ENCODE results near the gene PMIS2.
"Not testable (repeated sequence)": the region's sequence is repeated elsewhere in the genome, so short reads cannot be mapped to it uniquely, and the experiment has no call there.

PMIS2 gene

DNA sequence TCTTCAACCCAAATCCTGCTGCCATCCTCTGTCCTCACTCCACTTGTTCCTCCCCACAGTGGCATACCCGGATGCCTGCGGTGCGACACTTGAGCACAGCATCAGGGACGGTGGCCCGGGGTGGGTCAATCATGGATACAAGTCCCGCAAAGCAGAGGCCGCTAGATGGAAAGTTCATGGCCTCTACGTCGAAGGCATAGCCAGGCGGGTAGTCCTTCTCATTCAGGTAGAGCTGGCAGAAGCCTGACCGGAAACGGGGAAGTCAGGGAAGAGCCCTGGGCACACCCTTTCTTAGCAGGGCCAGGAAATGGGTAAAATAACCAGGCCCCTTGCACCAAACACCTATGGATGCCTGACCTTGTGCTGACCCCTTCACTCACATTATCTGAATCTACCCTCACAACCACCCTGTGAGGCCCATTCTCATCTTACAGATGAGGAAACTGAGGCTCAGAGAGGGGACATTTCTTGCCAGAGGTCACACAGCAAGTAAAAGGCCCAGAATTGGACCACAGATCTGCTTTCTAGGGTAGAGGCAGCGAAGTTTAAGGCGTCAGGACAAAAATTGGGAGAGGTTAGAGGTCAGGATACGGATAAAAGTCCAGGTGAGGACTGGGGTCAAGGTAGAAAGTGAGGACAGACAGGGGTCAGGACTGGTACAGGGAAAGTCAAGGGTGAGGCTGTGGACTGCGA is 29.0 kb upstream of the PMIS2 start:
- DNase-seq = no peak

DNA sequence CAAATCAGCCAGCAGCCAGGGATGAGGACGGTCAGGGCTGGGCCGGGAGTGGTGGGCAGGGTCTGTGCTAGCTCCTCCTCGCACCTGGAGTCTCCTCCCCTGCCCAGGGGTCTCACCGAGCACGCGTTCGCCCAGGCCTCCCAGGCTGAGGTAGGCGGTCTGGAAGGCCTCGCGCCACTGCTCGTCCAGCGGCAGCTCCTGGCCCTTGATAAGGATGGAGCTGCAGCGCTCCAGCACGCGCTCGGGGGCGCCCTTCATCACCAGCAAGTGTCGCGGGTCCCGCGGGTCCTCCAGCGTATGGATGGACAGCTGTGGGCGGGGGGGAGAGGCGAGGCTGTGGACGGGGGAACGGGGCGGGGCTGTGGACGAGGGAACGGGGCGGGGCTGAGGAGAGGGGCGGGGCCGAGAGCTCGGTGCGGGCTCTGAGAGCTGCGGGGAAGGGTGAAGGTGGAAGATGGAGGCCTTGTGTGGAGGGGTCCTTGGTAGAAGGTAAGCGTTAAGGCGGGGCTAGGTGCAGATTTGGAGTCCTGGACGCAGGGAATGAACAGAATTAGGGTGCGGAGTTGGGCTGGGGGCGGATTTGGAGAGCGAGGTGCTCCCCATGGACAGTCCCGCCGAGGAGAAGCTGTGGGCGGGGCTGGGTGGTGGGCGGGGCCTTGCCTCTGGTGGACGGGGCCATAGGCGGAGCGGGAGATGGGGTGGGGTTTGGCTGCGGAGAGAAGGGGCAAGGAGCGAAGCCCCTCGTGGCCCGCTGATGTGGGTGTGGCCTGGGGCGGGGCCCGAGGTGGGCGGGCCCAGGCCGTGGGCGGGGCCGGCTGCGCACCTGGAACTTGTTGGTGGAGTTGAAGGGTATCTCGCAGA is 28.2 kb upstream of the PMIS2 start:
- no peak for DNase-seq

DNA sequence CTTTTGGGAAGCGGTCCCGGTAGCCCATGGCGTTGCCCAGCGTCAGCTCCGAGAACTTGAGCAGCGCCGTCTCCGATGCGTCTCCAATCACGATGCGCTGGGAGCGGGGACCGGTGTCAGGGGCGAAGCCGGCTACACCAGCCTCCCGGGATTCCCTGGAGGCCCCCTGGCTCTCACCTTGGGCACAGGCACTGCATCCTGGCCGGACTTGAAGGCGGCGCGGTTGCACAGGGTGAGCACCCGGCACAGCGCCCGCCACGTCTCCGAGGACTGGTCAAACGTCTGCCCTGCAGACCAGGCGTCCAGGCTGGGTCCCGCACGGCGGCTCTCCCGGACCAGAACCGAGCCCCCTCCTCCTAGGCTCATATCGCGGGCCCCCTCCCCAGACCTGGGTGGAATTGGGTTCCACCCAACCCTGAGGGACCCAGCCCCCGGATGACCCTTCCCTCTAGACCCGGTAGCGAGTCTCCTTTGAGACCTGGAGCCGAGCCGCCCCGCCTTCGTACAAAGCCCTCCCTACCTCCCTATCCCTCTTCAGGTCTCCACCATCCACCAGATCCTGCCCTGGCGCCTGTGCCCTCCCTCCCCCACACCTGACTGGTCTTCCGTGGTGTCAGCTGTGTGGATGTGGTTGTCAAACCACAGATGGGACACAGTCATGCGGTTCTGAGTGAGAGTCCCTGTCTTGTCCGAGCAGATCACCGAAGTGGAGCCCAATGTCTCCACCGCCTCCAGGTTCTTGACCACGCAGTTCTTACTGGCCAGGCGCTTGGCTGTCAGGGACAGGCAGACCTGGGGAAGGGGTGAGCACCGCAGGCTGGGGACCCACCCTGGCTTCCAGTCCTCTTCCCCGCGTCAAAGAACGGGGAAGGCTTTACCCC is 27.3 kb upstream of the PMIS2 start:
- DNase-seq = no peak

DNA sequence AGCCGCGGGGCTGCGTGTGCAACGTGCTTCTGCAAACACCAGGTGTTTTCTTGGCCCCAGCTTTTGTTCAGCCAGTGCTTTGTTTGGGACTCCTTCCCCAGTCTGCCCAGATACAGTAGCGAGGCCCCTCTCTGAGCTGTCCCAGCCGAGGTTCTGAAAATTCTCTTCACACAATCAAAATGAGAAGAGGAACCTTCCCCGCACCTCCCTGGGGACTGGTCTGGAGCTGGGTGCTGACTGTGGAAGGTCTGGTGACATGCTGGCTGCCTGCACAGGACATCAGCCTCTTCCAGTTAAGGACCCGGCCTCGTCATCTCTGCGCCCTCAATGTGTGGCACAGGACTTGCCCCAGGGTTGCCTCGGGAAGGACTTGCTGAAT is 26.7 kb upstream of the PMIS2 start:
- DNase-seq = no peak

DNA sequence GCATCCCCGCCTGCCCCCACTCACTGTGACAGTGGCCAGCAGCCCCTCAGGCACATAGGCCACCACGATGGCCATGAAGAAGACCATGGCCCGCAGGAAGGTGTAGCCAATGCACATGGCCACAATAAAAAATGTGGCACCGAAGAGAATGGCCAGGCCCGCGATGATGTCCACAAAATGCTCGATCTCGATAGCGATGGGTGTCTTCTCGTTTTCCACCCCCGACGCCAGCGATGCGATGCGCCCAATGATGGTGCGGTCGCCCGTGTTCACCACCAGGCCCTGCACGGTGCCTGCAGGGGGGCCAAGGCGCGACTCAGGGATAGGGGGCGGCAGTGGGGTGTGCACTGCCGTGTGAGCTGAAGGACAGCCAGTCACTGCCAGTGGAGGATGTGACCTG is 26.2 kb upstream of the PMIS2 start:
- no peak for DNase-seq

DNA sequence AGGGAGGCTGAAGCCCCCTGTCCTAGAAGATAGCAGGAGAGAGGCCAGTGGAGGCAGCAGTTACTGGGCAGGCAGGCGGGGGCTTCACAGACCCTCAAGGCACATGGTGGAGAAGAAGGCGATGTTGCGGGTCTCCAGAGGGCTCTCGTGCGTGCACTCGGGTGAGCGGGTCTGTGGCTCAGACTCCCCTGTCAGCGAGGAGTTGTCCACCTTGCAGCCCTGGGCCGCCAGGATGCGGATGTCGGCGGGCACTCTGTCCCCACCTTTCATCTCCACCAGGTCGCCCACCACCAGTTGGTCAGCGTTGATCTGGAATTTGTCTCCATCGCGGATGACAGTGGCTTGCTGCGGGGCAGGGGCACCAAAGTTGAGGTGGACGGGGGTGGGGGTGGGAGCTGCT is 25.7 kb upstream of the PMIS2 start:
- DNase-seq = no peak

DNA sequence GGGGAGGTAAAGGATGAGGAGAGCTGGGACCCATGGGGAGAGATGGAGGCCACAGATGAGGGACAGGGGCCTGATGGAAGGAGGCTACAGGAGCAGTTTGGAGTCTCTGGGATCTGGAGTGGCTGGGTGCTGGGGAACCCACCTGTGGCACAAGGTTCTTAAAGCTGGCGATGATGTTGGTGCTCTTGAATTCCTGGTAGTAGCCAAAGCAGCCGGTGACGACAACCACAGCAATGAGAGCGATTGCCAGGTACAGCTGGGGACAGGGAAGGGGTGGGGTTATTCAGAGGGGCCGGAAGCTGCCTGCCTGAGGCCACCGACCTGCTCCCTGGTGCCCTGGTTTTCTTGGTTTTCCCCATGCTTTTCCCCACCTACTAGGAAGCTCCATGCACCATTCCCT is 25.3 kb upstream of the PMIS2 start:
- no peak for DNase-seq

DNA sequence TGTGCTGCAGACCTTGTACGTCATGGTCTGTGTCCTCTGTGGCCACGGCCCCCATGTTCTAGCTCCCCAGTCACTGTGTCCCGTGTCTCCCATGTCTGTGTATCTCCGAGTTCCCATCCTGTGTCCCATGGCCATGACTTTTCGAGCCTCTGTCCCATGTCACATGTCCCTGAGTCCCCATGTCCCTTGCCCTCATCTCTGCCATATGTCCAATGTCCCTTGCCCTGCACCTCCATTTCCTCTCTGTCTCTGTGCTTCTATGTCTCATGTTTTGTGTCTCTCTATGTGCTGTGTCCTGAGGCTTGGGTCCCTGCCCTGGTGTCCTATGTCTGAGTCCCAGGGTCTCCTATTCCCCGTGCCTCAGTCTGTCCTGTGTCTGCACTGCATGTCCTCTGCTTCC is 24.5 kb upstream of the PMIS2 start:
- no peak for DNase-seq

DNA sequence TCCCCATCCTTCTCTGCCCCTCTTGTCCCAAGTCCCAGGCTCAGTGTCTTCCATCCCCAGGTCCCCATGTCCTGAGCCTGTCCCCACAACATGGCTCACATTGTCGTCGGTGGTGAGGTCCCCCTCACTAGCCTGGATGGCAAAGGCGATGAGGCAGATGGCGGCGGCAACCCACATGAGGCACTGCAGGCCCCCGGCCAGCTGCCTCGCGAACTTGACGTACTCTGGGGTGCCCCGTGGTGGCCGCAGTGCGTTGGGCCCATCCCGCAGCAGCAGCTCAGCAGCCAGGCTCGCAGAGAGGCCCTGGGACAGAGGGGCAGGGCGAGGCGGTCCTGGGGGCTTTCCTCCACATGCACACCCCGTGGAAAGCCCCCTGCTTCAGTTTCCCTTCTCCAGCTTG is 23.6 kb upstream of the PMIS2 start:
- DNase-seq = no peak

DNA sequence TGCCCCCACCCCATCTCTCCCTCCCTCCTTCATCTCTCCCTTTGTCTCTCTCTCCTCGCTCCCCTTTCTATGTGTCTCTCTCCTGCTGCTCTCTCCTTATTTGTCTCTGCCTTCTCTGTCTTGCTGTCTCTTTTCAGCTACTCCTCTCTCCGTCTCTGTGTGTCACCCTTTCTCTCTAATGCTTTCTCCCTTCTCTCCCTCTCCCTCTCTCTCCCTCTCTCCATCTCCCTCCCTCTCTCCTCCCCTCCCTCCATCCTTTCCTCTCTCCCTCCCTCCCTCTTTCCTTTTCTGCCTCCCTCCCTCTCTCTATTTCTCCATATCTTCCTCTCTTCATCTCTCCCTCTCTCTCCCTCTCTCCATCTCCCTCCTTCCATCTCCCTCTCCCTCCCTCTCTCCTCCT is 23.2 kb upstream of the PMIS2 start:
- no peak for DNase-seq

DNA sequence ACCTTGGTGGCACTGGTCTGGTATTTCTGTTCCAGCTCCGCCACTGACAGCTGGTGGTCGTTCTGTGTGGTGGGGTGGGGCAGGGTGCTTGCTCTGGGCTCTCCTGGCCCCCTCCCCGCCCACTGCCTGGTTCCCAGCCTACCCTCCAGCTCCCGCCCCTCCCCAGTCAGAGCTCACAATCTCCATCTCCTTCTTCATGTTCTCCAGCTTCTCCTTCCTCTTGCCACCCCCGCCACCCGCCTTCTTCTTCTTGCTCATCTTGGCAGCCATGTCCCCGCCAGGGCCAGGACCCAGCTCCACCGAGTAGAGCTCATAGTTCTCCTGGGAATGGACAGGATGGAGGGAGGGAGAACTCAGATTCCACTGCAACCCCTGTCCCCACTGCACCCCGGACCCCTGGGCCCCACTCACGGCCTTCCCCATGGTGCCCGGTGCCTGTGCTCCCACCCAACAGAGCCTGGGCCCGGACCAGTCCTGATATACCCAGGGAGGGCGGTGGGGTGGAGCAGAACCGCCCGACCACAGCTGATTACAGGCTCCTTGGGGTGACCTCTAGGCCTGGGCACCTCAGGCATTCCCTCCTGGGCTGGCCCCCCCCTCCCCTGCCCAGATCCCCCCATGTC is 22.7 kb upstream of the PMIS2 start, which contains the start of gene ATP4A:
Gene ATP4A (minus strand): TSS at position 452 of the 623 bp plus-strand sequence. CDS start 29 bp downstream, at position 423.
- DNase-seq = no peak

DNA sequence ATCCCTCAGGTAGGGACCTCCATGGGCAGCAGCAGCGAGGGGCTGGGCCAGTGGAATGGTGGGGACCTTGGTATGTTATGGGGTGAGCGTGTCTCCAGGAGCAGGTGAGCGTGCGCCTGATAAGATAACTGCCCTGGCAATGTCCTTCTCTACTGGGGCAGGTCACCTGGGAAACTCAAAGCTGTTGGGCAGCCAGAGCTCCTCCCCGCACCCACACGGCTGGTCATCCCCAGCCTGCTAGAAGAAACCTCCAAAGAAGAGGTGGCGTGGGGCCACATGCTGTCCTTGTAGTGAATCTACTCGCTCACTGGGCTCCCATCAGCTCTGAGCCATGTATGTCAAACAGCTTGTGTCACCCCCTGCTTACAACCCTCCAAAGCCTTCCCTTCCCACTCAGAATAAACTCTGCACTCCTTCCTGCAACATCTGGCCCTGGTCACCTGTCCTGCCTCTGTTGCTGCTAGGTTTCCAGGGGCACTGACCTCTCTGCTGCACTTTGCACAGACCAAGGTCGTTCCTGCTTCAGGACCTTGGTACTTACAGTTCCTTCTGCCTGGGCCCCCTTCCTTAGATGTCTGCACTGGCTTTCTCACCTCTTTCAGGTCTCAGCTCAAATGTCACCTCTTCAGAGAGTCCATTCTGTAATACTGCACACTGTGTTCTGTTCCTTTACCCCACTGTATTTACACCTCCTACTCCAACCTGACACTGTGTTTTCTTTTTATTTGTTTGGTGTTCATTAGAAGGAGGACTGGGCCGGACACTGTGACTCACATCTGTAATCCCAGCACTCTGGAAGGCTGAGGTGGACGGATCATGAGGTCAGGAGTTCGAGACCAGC is 20.7 kb upstream of the PMIS2 start:
- no peak for DNase-seq

DNA sequence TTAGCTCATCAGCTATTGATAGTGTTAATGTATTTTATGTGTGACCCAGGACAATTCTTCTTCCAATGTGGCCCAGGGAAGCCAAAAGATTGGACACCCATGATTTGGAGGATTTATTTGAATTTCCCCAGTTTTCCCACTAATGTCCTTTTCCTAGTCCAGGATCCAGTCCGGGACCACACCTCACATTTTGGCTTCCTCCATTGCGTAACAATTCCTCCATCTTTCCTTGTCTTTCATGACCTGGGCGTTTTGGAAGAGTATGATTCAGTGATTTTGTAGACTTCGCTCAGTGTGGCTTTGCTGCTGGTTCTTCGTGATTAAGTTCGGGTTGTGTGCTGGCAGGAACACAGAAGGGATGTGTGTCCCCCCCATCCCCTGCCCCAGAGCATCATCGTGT is 19.2 kb upstream of the PMIS2 start:
- no peak for DNase-seq

DNA sequence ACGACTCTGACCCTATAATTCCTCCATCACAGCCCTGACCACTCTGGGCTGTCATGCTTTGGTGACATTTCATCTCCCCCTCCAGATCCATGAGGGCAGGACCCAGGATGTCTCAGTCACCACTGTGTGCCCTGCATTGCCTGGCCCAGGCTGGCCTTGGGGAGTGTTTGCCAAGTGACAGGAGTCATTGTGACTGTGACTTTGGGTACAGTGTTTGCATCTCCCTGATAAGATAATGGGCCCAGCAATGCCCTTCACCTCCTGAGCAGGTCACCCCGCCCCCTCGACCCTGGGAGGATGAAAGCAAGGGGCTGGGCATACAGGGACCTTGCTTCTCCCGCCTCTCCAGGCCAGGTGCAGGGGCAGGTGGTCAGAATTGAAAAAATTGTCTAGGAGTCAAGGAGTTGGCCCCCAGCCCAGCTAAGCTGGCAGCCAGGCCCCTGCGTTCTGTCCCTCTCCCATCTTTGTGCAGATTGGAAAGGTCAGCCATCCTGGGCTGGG is 16.6 kb upstream of the PMIS2 start:
- DNase-seq = no peak

DNA sequence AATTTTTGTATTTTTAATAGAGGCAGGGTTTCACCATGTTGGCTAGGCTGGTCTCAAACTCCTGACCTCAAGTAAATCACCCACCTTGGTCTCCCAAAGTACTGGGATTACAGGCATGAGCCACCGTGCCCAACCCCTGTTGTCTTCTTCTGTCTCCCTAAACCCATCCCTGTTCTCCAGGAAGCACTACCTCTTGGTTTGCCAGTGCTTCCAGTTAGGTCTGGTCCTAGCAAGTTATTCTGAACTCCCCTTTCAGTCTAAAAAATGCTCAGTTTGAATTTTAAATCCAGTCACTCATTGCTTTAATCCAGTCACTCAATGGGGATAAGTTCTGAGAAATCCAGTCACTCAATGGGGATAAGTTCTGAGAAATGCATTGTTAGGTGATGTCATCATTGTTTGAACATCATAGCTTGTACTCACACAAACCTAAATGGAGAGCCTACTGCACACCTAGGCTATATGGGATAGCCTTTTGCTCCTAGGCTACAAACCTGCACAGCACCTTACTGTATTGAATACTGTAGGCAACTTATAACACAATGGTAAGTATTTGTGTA is 14.5 kb upstream of the PMIS2 start:
- no peak for DNase-seq

DNA sequence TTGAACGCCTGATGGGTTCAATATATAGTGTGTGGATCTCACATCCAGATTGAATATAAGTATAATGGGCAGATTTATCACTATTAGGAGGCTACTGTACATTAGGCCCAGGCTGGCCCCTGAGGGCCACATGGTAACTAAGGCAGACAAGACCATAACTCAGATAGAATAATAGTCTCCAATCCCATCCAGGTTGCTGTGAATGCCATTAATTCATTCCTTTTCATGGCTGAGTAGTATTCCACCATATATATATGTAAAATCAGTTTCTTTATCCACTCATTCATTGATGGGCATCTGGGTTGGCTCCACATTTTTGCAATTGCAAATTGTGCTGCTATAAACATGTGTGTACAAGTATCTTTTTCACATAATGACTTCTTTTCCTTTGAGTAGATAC is 8.1 kb upstream of the PMIS2 start:
- DNase-seq = no peak

DNA sequence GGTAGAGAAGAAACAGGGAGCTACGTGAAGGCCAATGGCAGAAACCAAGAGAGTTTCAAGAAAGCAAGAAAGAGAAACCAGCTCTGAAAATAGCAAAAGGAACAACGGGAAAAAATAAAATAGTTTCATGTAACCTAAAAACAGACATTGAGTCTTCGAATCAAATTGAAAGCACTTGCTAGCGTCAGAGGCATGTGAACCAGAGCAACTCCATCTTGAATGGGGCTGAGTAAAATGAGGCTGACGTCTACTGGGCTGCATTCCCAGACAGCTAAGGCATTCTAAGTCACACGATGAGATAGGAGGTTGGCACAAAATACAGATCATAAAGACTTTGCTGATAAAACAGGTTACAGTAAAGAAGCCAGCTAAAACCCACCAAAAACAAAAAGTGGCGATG is 7.3 kb upstream of the PMIS2 start:
- DNase-seq = no peak

DNA sequence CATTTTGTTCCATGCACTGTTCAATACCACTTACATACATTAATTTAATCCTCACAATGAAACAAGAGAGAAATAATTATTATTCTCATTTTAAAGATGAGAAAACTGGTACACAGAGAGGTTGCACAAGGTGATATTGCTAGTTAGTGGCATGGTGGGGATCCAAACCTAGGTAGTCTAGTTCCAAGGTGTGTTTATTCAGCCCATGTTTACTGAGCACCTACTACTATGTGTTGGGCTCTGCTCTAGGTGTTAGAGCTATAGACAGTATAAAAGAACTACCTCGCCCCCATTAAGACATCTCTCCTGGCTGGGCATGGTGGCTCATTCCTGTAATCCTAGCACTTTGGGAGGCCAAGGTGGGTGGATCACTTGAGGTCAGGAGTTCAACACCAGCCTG is 3.2 kb upstream of the PMIS2 start:
- DNase-seq = no peak

DNA sequence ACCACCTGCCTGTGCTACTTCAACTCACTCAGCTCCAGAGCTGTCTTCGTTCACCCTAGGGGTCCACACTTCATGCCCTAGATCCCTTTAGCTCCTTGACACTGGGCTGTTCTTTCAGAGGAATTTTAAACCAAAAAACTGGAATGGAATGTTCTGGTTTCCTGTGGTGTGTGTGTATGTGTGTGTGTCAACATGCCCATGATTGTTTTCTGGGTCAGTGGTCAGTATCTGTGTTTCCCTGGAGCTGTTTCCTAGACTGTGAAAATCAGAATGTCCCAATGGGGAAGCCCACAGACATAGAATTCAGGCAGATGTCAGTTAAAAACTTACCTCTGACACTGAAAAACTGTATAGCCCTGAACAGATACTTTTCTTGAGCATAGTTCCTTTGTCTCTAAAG is 1.3 kb downstream of the PMIS2 start:
- no peak for DNase-seq

DNA sequence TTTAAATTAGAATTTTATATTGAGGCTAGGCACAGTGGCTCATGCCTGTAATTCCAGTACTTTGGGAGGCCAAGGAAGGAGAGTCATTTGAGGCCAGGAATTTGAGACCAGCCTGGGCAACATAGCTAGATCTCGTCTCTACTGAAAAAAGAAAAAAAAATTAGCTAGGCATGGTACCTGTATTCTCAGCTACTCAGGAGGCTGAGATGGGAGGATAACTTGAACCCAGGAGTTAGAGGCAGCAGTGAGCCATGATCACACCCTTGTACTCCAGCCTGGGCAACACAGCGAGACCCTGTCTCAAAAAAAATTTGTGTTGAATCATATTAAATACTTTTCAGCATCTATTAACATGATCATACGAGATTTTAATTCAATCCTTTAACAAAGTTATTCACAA is 4.9 kb downstream of the PMIS2 start:
- no peak for DNase-seq

DNA sequence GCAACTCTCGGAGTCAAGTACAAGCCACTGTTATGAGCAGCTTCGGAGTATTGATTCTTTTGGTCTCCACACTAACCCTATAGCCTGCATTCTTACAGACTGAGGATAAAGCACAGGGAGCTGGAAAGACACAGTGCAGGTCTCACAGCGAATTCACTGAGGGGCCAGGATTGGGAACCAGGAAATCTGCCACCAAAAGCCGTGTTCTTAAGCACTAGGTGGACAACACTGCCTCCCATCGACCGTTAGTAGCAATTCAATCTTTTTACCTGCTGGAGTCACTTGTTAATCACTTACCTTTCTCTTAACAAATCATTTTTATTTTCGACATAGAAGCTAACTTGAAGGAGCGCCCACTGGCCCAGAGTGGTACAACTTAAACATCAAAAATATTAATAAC is 6.3 kb downstream of the PMIS2 start:
- DNase-seq = no peak

DNA sequence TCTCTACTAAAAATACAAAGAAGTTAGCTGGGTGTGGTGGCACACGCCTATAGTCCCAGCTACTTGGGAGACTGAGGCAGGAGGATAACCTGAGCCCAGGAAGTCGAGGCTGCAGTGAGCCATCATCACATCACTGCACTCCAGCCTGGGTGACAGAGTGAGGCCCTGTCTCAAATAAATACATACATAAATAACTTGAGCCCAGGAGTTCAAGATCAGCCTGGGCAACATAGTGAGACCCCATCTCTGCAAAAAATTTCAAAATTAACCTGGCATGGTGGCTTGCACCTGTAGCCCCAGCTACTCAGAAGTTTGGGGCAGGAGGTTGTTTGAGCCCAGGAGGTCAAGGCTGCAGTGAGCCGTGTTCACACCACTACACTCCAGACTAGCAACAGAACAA is 9.1 kb downstream of the PMIS2 start:
- DNase-seq = not testable (repeated sequence)

Data from GF-D8 (cell line).